Colonic mucosa (tissue), 4 donors: ENCODE data around the gene MRPL1. TPM values are rescaled to one million over a fixed set of nuclear protein-coding genes. Genes with fewer than 3 reads are reported as not detected.

Experiments
- DNase-seq: peaks from one replicate; pipeline ENCODE4 v3.0.0-alpha.2; 2020
- H3K27ac ChIP-seq: fragments of 200-600 bp; one replicate; pipeline ENCODE4 v1.8.0; 2021
- H3K27me3 ChIP-seq: fragments of 200-600 bp; one replicate; pipeline ENCODE4 v1.8.0; 2021
- H3K36me3 ChIP-seq: fragments of 200-600 bp; one replicate; pipeline ENCODE4 v1.8.0; 2021
- H3K4me1 ChIP-seq: fragments of 200-600 bp; one replicate; pipeline ENCODE4 v1.8.0; 2021; ENCODE audit warnings: mild to moderate bottlenecking
- H3K4me3 ChIP-seq: fragments of 200-600 bp; one replicate; pipeline ENCODE4 v1.8.0; 2021
- H3K9ac ChIP-seq, 2 donors: one replicate each; pipeline ENCODE4 v1.7.0; 2013; ENCODE audit warnings: control low read depth in 2 of 2, low read depth in 2 of 2, low read length in 2 of 2
- H3K9me3 ChIP-seq: fragments of 200-600 bp; one replicate; pipeline ENCODE4 v1.8.0; 2021
- CTCF ChIP-seq: fragments of 200-600 bp; IDR thresholded peaks from one replicate; pipeline ENCODE4 v1.8.0; 2022; ENCODE audit warnings: antibody characterized with exemption, mild to moderate bottlenecking
- intact Hi-C: fragments of 100-400 bp; cut with DNase I; formaldehyde crosslinking; loops from one replicate; pipeline ENCODE4 v1.14.1; 2022
- total RNA-seq, 2 donors: library from RNA; stranded (reverse); fragmentation: NEBNext Ultra II Directional in 1 of 2; extraction: Animal tissue kit (Norgen Biotek cat#: 25700) in 1 of 2; gene quantifications; one replicate each; pipeline ENCODE4 v1.2.1, GENCODE V29; 2021
- donor health status: healthy.
- donor health status: DM: no; HTN: no; CAD: no.
- donor health status: DM: no; HTN: no; CAD: no.

Gene MRPL1
- total RNA-seq, 2 donors from 2014 or later: 37.2 to 42.3 TPM

GRCh38 chr4:77818602-77819403, 43.8 kb upstream of the MRPL1 start, which contains the start of gene CNOT6L:
Gene CNOT6L (minus strand): TSS chr4:77819368. CDS start chr4:77819308, 60 bp downstream.
- no peaks in the 10 kb centered on the region for H3K4me1 ChIP-seq
- H3K27ac ChIP-seq: peak within 1 kb of the TSS; percentile 100
- TF ChIP-seq CTCF: no peak
- intact Hi-C loops: no loop called here
- H3K36me3 ChIP-seq: no peaks in the 10 kb centered on the region
- DNase-seq: peak; percentile 64
- H3K9ac ChIP-seq: peak within 1 kb of the TSS; percentile 96
- H3K4me3 ChIP-seq: peak within 1 kb of the TSS; percentile 90
- no peaks in the 10 kb centered on the region for H3K27me3 ChIP-seq
- H3K9me3 ChIP-seq: no peaks in the 10 kb centered on the region

- Histone ChIP-seq H3K27ac (peak overlapping the region; percentile 100), H3K9ac (peak overlapping the region; percentile 96), H3K4me3 (peak overlapping the region; percentile 90), H3K27me3 (no peaks in the 10 kb centered on the region), H3K36me3 (no peaks in the 10 kb centered on the region), H3K4me1 (no peaks in the 10 kb centered on the region), H3K9me3 (no peaks in the 10 kb centered on the region)
- TF ChIP-seq CTCF: no peak
- DNase-seq: no peak
- intact Hi-C loops: no loop called here
Observed at GRCh38 chr4:77819404-77819842, 43.2 kb upstream of the MRPL1 start.

- Histone ChIP-seq H3K4me3 (peak overlapping the region; percentile 90), H3K36me3 (no peaks in the 10 kb centered on the region), H3K9me3 (no peaks in the 10 kb centered on the region), H3K9ac (peak overlapping the region; percentile 96), H3K4me1 (no peaks in the 10 kb centered on the region), H3K27me3 (no peaks in the 10 kb centered on the region), H3K27ac (peak overlapping the region; percentile 100)
- peak; percentile 97 for DNase-seq
- intact Hi-C loops: loop anchor here (5.0 kb wide), 1 partner anchor 42 kb away; the partner anchor contains the start of gene MRPL1
- no peak for TF ChIP-seq CTCF
Observed at GRCh38 chr4:77819843-77820648, 42.6 kb upstream of the MRPL1 start.

- Histone ChIP-seq H3K4me3 (peak overlapping the region; percentile 90), H3K36me3 (no peaks in the 10 kb centered on the region), H3K4me1 (no peaks in the 10 kb centered on the region), H3K9me3 (no peaks in the 10 kb centered on the region), H3K27me3 (no peaks in the 10 kb centered on the region), H3K9ac (peak overlapping the region; percentile 72 to 96), H3K27ac (peak overlapping the region; percentile 100)
- peak; percentile 22 for DNase-seq
- no peak for TF ChIP-seq CTCF
- intact Hi-C loops: loop anchor here (5.0 kb wide), 1 partner anchor 41 kb away; the partner anchor contains the start of gene MRPL1
Observed at GRCh38 chr4:77820649-77821561, 41.7 kb upstream of the MRPL1 start.
